ENCODE data around the gene IFNA2. TPM values are rescaled to one million over a fixed set of nuclear protein-coding genes. Genes with fewer than 3 reads are reported as not detected.
A peak's percentile ranks its signal among the peaks of the same experiment; 100 is the strongest.
"Not testable (repeated sequence)": the region's sequence is repeated elsewhere in the genome, so short reads cannot be mapped to it uniquely, and the experiment has no call there.

Gene IFNA2
- total and polyA plus RNA-seq, 4 donors: not detected

DNA sequence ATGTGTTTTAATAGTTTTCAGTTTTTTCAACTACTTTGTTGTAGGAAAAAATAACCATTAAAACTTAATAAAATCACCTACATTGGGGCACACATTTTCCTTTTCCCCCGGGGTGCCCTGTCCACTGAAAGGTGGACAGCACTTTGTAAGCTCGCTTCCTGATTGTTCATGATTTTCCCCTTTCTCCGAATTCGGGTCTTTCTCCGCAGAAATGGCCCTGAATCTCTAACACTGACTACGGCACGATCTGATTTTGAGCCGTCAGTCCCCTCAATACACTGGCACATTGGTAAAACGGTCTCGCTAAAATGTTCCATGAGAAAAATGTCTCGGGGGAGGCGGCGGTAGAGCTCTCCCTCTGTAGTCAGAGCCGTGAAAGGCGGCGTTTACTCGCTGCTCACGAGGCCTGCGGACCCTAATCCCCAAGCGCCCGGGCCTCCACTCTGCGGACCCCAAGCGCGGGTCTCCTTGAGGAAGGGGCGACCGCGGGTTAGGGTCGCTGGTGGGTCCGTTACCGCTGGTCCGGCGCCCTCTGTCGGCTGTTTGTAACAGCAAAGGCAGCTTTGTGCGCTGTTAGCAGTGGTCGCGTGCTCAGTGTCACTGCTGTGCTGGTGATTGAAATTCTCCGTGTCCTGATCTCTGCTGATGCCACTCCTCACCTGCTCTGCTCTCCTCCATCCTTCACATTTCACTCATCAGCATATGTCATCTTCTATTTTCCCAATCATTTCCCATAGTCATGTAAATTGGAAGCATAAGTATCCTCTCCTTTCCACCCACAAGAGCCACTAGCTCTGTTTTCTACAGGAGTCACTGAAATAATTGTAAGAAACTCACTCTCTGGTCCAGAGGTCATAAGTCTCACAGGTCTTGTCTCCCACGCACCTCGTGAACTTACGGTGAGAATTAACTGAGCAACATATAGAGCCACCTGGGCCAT, 10.8 kb upstream of the IFNA2 start:
- Histone ChIP-seq H3K27ac (ENCODE audit: low read depth in 1 of 2, low read length in 2 of 2) (no peak overlapping the region), H3K4me3 (ENCODE audit: low read length in 2 of 2) (peak overlapping the region in 1 of 2 donors; percentile 37), H3K4me1 (ENCODE audit: control insufficient read depth in 1 of 2, insufficient read depth in 2 of 2, low read length in 2 of 2) (no peaks in the 10 kb centered on the region), H3K27me3 (ENCODE audit: control insufficient read depth in 1 of 2, insufficient read depth in 2 of 2, low read length in 1 of 2) (peaks cover 0 to 6% of the 10 kb centered on the region in 2 donors), H3K36me3 (ENCODE audit: control insufficient read depth in 1 of 2, insufficient read depth in 2 of 2, low read length in 1 of 2) (no peaks in the 10 kb centered on the region), H3K9me3 (ENCODE audit: control insufficient read depth, low read length) (peaks cover 1% of the 10 kb centered on the region)
- ATAC-seq (ENCODE audit: low FRiP score): peak; percentile 82
- DNase-seq: peak; percentile 52 to 81
- WGBS, 2 donors: 9% methylated on average over 40 of the region's 40 CpGs
- intact Hi-C loops (cut with DNase I): loop anchor here (2.0 to 5.0 kb wide), 2 partner anchors 64 to 77 kb away; no protein-coding TSS in a partner anchor

DNA sequence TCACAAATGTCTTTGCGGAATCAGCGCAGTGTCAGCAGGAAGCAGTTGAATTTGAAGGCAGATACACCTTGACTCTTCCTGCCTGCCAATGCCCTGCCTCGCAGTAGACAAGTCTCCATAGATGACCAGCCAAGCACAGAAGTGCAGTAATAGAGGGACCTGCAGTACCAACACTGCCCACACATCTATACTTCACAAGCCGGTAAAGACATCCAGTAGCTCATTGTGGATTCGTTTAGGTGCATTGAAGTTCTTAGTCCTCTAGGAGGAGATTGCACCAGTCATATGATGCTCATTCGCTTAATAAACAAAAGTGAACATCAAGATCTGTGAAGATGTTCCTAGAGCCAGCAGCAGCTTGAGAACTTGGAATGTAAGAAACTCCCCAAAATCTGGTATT, 7.1 kb upstream of the IFNA2 start:
- 81 to 86% methylated on average over 6 of the region's 6 CpGs for WGBS, 2 donors
- intact Hi-C loops (cut with DNase I): loop anchor here in 1 of 2 donors (5.0 kb wide), 1 partner anchor 45 kb away; no protein-coding TSS in a partner anchor
- ATAC-seq (ENCODE audit: low FRiP score) (no peak), DNase-seq (no peak)
- Histone ChIP-seq H3K4me1 (ENCODE audit: control insufficient read depth in 1 of 2, insufficient read depth in 2 of 2, low read length in 2 of 2) (no peaks in the 10 kb centered on the region), H3K27me3 (ENCODE audit: control insufficient read depth in 1 of 2, insufficient read depth in 2 of 2, low read length in 1 of 2) (peaks cover 0 to 3% of the 10 kb centered on the region in 2 donors), H3K36me3 (ENCODE audit: control insufficient read depth in 1 of 2, insufficient read depth in 2 of 2, low read length in 1 of 2) (no peaks in the 10 kb centered on the region), H3K27ac (ENCODE audit: low read depth in 1 of 2, low read length in 2 of 2) (no peak overlapping the region), H3K4me3 (ENCODE audit: low read length in 2 of 2) (no peak overlapping the region), H3K9me3 (ENCODE audit: control insufficient read depth, low read length) (peaks cover 1% of the 10 kb centered on the region)

DNA sequence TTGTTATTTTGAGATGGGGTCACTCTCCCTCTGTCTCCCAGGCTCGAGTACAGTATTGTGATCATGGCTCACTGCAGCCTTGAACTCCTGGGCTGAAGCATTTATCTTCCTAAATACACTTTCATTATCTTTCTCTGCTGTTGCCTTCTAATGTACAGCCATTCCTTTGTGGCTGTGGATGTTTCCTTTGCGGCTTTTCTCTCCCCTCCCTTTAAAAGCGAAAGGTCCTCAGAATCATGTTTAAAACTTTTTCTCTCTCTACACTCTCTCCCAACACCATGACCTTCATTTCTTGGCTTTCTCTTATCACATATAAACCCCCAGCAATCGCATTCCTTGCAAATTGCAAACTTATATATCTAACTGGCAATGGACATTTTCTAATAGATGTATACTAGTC, 1.6 kb downstream of the IFNA2 start:
- Histone ChIP-seq H3K27me3 (ENCODE audit: control insufficient read depth in 1 of 2, insufficient read depth in 2 of 2, low read length in 1 of 2) (peaks cover 0 to 1% of the 10 kb centered on the region in 2 donors), H3K4me1 (ENCODE audit: control insufficient read depth in 1 of 2, insufficient read depth in 2 of 2, low read length in 2 of 2) (no peaks in the 10 kb centered on the region), H3K4me3 (ENCODE audit: low read length in 2 of 2) (no peak overlapping the region), H3K9me3 (ENCODE audit: control insufficient read depth, low read length) (no peaks in the 10 kb centered on the region), H3K27ac (ENCODE audit: low read depth in 1 of 2, low read length in 2 of 2) (no peak overlapping the region), H3K36me3 (ENCODE audit: control insufficient read depth in 1 of 2, insufficient read depth in 2 of 2, low read length in 1 of 2) (no peaks in the 10 kb centered on the region)
- WGBS, 2 donors: 53 to 55% methylated on average over 4 of the region's 4 CpGs
- intact Hi-C loops (cut with DNase I): no loop called here
- ATAC-seq (ENCODE audit: low FRiP score) (no peak), DNase-seq (no peak)

DNA sequence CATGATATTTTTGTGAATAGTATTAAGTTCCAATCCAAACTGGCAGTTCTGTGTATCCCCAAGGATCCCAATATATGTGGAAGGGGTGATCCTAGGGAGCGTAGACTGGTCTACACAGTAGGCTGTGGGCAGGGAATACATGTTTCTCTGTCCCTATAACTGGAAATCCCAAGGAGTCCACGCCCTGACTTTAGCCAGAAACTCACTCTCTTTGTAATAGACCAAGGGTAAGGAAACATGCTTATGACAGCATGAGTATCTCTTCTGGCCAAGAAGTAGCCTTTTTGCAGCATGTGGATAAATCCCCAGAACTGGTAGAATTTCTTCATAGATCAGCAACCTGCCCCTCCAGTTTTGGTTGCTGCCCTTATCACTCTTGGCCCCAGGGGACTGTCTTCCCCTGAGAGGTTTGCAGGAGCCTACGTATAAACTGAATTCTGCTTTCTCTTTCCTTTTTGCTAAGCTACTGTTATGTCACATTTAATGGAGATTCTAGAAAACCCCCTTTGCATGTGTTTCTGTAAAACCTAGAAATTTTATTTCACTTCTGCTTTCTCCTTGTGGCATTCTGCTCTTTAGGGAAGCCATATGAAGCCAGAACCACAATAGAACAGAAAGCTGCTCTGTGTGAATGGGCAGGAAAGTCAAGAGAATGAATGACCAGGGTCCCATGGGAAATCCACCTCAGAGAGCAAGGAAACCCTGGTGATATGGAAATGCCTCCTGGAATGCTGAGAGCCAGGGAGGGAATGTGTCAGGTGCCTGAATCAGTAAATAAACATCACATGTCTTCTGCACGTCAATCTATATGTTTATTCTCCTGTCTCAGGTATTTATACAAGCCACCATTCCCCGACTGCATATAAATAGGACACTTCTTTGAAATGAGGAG, 3.5 kb downstream of the IFNA2 start:
- WGBS, 2 donors: 37 to 38% methylated on average over 5 of the region's 5 CpGs
- peaks cover 0 to 1% of the 10 kb centered on the region in 2 donors for H3K27me3 ChIP-seq (ENCODE audit: control insufficient read depth in 1 of 2, insufficient read depth in 2 of 2, low read length in 1 of 2)

DNA sequence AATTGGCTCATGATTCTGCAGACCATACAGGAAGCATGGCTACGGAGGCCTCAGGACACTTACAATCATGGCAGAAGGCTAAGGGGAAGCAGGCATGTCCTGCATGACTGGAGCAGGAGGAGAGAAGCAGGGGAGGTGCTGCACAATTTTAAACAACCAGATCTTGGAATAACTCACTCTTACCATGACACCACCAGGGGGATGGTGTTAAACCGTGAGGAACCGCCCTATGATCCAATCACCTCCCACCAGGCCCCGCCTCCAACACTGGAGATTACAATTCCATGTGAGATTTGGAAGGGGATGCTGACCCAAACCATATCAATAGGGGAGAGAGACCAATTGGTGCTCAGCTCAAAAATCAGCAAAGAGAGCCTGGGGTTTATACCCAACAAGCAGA, 13.7 kb downstream of the IFNA2 start:
- H3K4me3 ChIP-seq (ENCODE audit: low read length in 2 of 2); H3K27ac ChIP-seq (ENCODE audit: low read depth in 1 of 2, low read length in 2 of 2); ATAC-seq (ENCODE audit: low FRiP score); DNase-seq; intact Hi-C loops (cut with DNase I); H3K27me3 ChIP-seq (ENCODE audit: control insufficient read depth in 1 of 2, insufficient read depth in 2 of 2, low read length in 1 of 2); H3K36me3 ChIP-seq (ENCODE audit: control insufficient read depth in 1 of 2, insufficient read depth in 2 of 2, low read length in 1 of 2); H3K4me1 ChIP-seq (ENCODE audit: control insufficient read depth in 1 of 2, insufficient read depth in 2 of 2, low read length in 2 of 2); H3K9me3 ChIP-seq (ENCODE audit: control insufficient read depth, low read length): not testable (repeated sequence)
- WGBS, 2 donors: 62 to 80% methylated on average over 4 of the region's 4 CpGs

More for the DNA sequence above, 3.5 kb downstream of the IFNA2 start:
- H3K27ac ChIP-seq (ENCODE audit: low read depth in 1 of 2, low read length in 2 of 2): no peak overlapping the region
- ATAC-seq (ENCODE audit: low FRiP score): no peak
- intact Hi-C loops (cut with DNase I): no loop called here
- no peak overlapping the region for H3K4me3 ChIP-seq (ENCODE audit: low read length in 2 of 2)
- H3K4me1 ChIP-seq (ENCODE audit: control insufficient read depth in 1 of 2, insufficient read depth in 2 of 2, low read length in 2 of 2): no peaks in the 10 kb centered on the region
- H3K9me3 ChIP-seq (ENCODE audit: control insufficient read depth, low read length): no peaks in the 10 kb centered on the region
- DNase-seq: no peak
- H3K36me3 ChIP-seq (ENCODE audit: control insufficient read depth in 1 of 2, insufficient read depth in 2 of 2, low read length in 1 of 2): no peaks in the 10 kb centered on the region

DNA sequence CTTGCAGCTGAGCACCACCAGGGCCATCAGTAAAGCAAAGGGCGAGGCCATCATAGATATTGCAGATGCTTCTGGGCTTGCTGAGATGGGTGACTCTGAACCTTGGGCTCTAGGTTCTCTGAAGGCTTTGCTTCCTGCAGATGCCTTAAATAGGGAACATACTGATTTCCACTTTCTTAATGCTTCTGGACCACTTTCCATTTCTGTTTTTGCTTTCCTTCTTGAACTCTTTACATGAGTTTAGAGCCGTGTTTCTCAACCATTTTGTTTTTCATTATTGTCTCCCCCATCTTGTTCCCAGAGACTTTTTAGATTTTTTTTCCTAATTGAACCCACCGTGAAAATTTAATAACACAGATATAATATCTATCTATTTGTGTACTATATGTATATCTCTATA, 17.2 kb downstream of the IFNA2 start, which contains the start of gene IFNA13:
IFNA13 (minus strand) TSS at position 101 of the 400 bp plus-strand sequence; CDS start at position 54, 47 bp downstream.
- H3K36me3 ChIP-seq (ENCODE audit: control insufficient read depth in 1 of 2, insufficient read depth in 2 of 2, low read length in 1 of 2): no peaks in the 10 kb centered on the region
- no peak within 1 kb of the TSS for H3K27ac ChIP-seq (ENCODE audit: low read depth in 1 of 2, low read length in 2 of 2)
- H3K4me3 ChIP-seq (ENCODE audit: low read length in 2 of 2): no peak within 1 kb of the TSS
- H3K9me3 ChIP-seq (ENCODE audit: control insufficient read depth, low read length): no peaks in the 10 kb centered on the region
- H3K4me1 ChIP-seq (ENCODE audit: control insufficient read depth in 1 of 2, insufficient read depth in 2 of 2, low read length in 2 of 2): no peaks in the 10 kb centered on the region
- 84 to 87% methylated on average over 3 of the region's 3 CpGs for WGBS, 2 donors
- DNase-seq (no peak), ATAC-seq (ENCODE audit: low FRiP score) (no peak)
- H3K27me3 ChIP-seq (ENCODE audit: control insufficient read depth in 1 of 2, insufficient read depth in 2 of 2, low read length in 1 of 2): peaks cover 0 to 1% of the 10 kb centered on the region in 2 donors
- intact Hi-C loops (cut with DNase I): no loop called here

DNA sequence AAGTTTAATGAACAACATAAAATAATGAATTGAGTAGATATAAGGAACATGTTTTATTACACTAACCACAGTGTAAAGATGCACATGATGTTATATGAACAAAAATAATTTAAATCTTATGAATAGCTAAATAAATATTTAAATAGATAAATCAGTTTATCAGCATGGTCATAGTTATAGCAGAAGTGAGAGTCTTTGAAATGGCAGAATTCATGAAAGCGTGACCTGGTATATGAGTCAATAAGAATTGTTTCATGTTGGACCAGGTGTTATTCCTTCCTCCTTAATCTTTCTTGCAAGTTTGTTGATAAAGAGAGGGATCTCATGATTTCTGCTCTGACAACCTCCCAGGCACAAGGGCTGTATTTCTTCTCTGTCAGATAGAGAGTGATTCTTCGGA, 18.0 kb downstream of the IFNA2 start:
- H3K27me3 ChIP-seq (ENCODE audit: control insufficient read depth in 1 of 2, insufficient read depth in 2 of 2, low read length in 1 of 2); H3K4me3 ChIP-seq (ENCODE audit: low read length in 2 of 2); DNase-seq; H3K4me1 ChIP-seq (ENCODE audit: control insufficient read depth in 1 of 2, insufficient read depth in 2 of 2, low read length in 2 of 2); ATAC-seq (ENCODE audit: low FRiP score); H3K36me3 ChIP-seq (ENCODE audit: control insufficient read depth in 1 of 2, insufficient read depth in 2 of 2, low read length in 1 of 2); intact Hi-C loops (cut with DNase I); H3K27ac ChIP-seq (ENCODE audit: low read depth in 1 of 2, low read length in 2 of 2); H3K9me3 ChIP-seq (ENCODE audit: control insufficient read depth, low read length): not testable (repeated sequence)
- WGBS, 2 donors: 92 to 97% methylated on average over 1 of the region's 2 CpGs

DNA sequence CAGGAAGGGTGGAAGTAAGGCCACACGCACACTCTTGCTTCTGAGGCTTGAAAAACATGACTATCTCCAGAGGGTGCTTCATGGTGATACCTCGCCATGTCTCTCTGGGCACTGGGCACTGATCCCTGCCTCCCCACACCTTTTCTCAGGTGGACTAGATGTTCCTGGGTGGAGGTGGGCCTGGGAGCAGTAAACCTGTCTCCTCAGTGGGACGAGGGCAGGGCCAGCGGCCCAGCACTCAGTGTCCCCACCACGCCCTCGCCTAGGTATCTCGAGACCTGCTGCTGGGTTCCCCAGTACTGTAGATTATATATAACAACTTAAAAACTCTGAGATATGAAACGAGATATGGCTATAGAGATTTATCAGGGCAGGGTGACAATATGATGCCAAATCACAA, 22.9 kb downstream of the IFNA2 start:
- DNase-seq (no peak), ATAC-seq (ENCODE audit: low FRiP score) (no peak)
- H3K4me3 ChIP-seq (ENCODE audit: low read length in 2 of 2): no peak overlapping the region
- WGBS, 2 donors: 83 to 85% methylated on average over 8 of the region's 8 CpGs
- H3K27me3 ChIP-seq (ENCODE audit: control insufficient read depth in 1 of 2, insufficient read depth in 2 of 2, low read length in 1 of 2): peaks cover 0 to 3% of the 10 kb centered on the region in 2 donors
- no peaks in the 10 kb centered on the region for H3K4me1 ChIP-seq (ENCODE audit: control insufficient read depth in 1 of 2, insufficient read depth in 2 of 2, low read length in 2 of 2)
- no peaks in the 10 kb centered on the region for H3K9me3 ChIP-seq (ENCODE audit: control insufficient read depth, low read length)
- H3K36me3 ChIP-seq (ENCODE audit: control insufficient read depth in 1 of 2, insufficient read depth in 2 of 2, low read length in 1 of 2): no peaks in the 10 kb centered on the region
- intact Hi-C loops (cut with DNase I): no loop called here
- no peak overlapping the region for H3K27ac ChIP-seq (ENCODE audit: low read depth in 1 of 2, low read length in 2 of 2)

All from aorta (tissue), 5 donors.